Liver (tissue), 3 donors: ENCODE measurements around the gene CD163L1.

Source experiments
- CTCF ChIP-seq: fragments of 150-350 bp; IDR thresholded peaks from 2 replicates; pipeline ENCODE4 v1.5.1; 2017; ENCODE audit warnings: improper control_type of control experiment, low read depth, low read length; ENCODE audit not compliant: missing input control
- JUND ChIP-seq, 2 donors: IDR thresholded peaks; 2 replicates each; pipeline ENCODE4 v1.6.1; 2016; ENCODE audit warnings: antibody characterized with exemption in 2 of 2
- MAX ChIP-seq: IDR thresholded peaks from 2 replicates; pipeline ENCODE4 v1.6.1; 2016; ENCODE audit warnings: antibody characterized with exemption
- REST ChIP-seq: IDR thresholded peaks from 2 replicates; pipeline ENCODE4 v1.6.1; 2016; ENCODE audit warnings: antibody characterized with exemption, mild to moderate bottlenecking
- TAF1 ChIP-seq: conservative IDR thresholded peaks from 2 replicates; pipeline ENCODE4 v1.6.1; 2016; ENCODE audit warnings: antibody characterized with exemption, mild to moderate bottlenecking
- YY1 ChIP-seq: IDR thresholded peaks from 2 replicates; pipeline ENCODE4 v1.6.1; 2016; ENCODE audit warnings: antibody characterized with exemption, mild to moderate bottlenecking
- donor health status: healthy.
- donor health status: healthy.

GRCh38 chr12:7450667-7451066 is 6.7 kb upstream of the CD163L1 start:
- no peak for TF ChIP-seq YY1
- TF ChIP-seq CTCF, result no peak
- no peak for TF ChIP-seq TAF1
- no peak for TF ChIP-seq MAX
- no peak for TF ChIP-seq REST
- no peak for TF ChIP-seq JUND (IDR thresholded peaks at IDR 0.05)
